Measurements from ENCODE around the gene ARMC2. TPM values are rescaled to one million over a fixed set of nuclear protein-coding genes. Genes with fewer than 3 reads are reported as not detected.

Gene ARMC2
- total and polyA plus RNA-seq, 2 donors from 2014 or later: 1.9 to 12.7 TPM

- FAIRE-seq: no peak
- intact Hi-C loops (cut with DNase I): no loop called here
- no peaks in the 10 kb centered on the region for H3K27me3 ChIP-seq (ENCODE audit: control insufficient read depth, insufficient read depth, low read length)
- TF ChIP-seq CTCF (IDR thresholded peaks at IDR 0.05; ENCODE audit: borderline replicate concordance, extremely low read depth, insufficient read depth): peak; percentile 3
- DNase-seq: peak in 1 of 5 donors; percentile 17
- H3K9ac ChIP-seq (ENCODE audit: low read length in 3 of 3): no peak overlapping the region
- no peak overlapping the region for H3K27ac ChIP-seq (ENCODE audit: low read depth in 2 of 2, low read length in 2 of 2)
- no peaks in the 10 kb centered on the region for H3K36me3 ChIP-seq (ENCODE audit: control insufficient read depth in 2 of 3, insufficient read depth in 3 of 3, low read length in 3 of 3)
- no peaks in the 10 kb centered on the region for H3K4me1 ChIP-seq (ENCODE audit: control insufficient read depth in 2 of 3, insufficient read depth in 2 of 3, low read depth in 1 of 3, low read length in 3 of 3)
- no peak overlapping the region for H3K4me3 ChIP-seq (ENCODE audit: low read length in 3 of 3)
- no peaks in the 10 kb centered on the region for H3K9me3 ChIP-seq (ENCODE audit: control insufficient read depth in 2 of 3, insufficient read depth in 1 of 3, low read length in 3 of 3)
Observed at GRCh38 chr6:108914235-108915022, 66.2 kb downstream of the ARMC2 start.

DNA sequence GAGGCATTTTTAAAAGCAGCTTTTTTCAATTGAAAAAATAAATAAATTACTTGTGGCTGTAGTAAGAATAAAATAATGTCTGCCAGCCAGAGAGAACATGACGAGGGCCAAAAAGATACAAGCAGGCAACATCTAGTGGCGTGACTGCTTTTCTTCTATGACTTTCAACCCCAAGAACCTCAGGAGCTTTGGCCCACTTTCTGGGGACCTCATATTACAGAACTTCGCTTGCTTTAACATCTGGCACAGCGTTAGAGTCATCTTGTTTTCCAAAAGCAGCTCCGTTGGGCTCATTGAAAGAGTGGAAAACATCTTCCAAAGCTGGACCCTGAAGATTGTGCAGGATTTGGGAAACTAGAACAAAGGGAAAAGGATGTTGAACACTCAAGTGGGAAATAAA, 67.0 kb downstream of the ARMC2 start:
- Histone ChIP-seq H3K27me3 (ENCODE audit: control insufficient read depth, insufficient read depth, low read length) (no peaks in the 10 kb centered on the region), H3K27ac (ENCODE audit: low read depth in 2 of 2, low read length in 2 of 2) (no peak overlapping the region), H3K9ac (ENCODE audit: low read length in 3 of 3) (no peak overlapping the region), H3K9me3 (ENCODE audit: control insufficient read depth in 2 of 3, insufficient read depth in 1 of 3, low read length in 3 of 3) (no peaks in the 10 kb centered on the region), H3K4me1 (ENCODE audit: control insufficient read depth in 2 of 3, insufficient read depth in 2 of 3, low read depth in 1 of 3, low read length in 3 of 3) (no peaks in the 10 kb centered on the region), H3K36me3 (ENCODE audit: control insufficient read depth in 2 of 3, insufficient read depth in 3 of 3, low read length in 3 of 3) (no peaks in the 10 kb centered on the region), H3K4me3 (ENCODE audit: low read length in 3 of 3) (no peak overlapping the region)
- no peak for FAIRE-seq
- intact Hi-C loops (cut with DNase I): no loop called here
- TF ChIP-seq CTCF (IDR thresholded peaks at IDR 0.05; ENCODE audit: borderline replicate concordance, extremely low read depth, insufficient read depth): no peak
- no peak for DNase-seq

GRCh38 chr6:108916026-108916686, 67.9 kb downstream of the ARMC2 start:
- H3K9ac ChIP-seq (ENCODE audit: low read length in 3 of 3): no peak overlapping the region
- H3K27me3 ChIP-seq (ENCODE audit: control insufficient read depth, insufficient read depth, low read length): no peaks in the 10 kb centered on the region
- H3K4me1 ChIP-seq (ENCODE audit: control insufficient read depth in 2 of 3, insufficient read depth in 2 of 3, low read depth in 1 of 3, low read length in 3 of 3): peaks cover 0 to 2% (median 0%) of the 10 kb centered on the region in 3 donors
- FAIRE-seq (no peak), DNase-seq (no peak)
- no peak overlapping the region for H3K27ac ChIP-seq (ENCODE audit: low read depth in 2 of 2, low read length in 2 of 2)
- no peak for TF ChIP-seq CTCF (IDR thresholded peaks at IDR 0.05; ENCODE audit: borderline replicate concordance, extremely low read depth, insufficient read depth)
- H3K4me3 ChIP-seq (ENCODE audit: low read length in 3 of 3): no peak overlapping the region
- no peaks in the 10 kb centered on the region for H3K36me3 ChIP-seq (ENCODE audit: control insufficient read depth in 2 of 3, insufficient read depth in 3 of 3, low read length in 3 of 3)
- H3K9me3 ChIP-seq (ENCODE audit: control insufficient read depth in 2 of 3, insufficient read depth in 1 of 3, low read length in 3 of 3): no peaks in the 10 kb centered on the region
- intact Hi-C loops (cut with DNase I): no loop called here

Data from kidney (tissue), 14 donors.